Measurements from ENCODE around the gene RTRAF.

RTRAF gene

DNA sequence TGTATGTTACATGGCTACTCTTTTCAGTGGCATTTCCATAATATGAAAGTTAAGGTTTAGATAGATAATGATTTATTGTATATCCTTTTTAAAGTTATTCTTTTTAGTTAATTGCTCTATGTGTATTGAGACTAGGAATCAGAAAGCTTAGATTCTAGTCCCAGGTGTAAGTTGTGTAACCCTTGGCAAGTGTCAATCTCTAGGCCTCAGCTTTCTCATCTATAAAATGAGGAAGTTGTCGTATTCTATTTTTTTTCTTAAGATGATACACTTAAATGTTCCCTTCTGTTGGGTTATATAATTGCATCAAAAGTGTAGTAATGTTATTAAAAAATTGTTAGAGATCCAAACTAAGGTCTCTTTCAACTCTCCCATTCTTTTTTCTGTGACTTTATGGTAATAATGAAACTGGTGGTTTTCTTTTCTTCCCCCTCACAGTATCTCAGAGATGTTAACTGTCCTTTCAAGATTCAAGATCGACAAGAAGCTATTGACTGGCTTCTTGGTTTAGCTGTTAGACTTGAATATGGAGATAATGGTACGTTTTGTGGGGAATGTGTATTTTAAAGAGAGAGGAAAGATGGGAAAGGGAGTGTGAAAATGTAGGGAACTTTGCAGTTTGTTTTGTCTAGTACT is 4.1 kb downstream of the RTRAF start:
- DNase-seq (ENCODE audit: low read depth in 2 of 2) = no peak

DNA sequence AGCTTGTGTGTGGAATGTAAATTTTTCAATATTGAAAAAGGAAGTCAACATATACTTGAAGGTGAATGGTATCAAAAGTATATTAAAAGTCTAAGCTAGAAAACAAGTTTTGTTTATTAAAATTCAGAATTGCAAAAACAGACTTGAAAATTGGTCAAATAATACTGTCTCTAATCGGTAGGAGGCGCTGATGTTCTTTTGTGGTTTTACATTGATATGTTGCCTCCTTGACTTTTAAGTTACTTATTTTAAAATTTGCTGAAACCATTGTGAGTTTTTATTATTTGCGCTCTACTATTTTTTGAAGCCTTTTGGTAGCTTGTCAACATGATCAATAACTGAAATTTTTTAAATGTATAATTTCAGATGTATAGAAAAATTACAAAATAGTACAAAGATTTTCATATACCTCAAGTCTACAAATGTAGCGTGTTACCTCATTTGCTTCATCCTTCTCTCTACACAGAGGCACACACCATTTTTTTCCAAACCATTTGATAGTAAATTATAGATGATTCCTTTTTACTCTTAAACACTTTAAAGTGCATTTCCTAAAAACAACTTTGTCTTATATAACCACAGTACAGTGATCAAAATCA is 6.9 kb downstream of the RTRAF start:
- no peak for DNase-seq (ENCODE audit: low read depth in 2 of 2)

DNA sequence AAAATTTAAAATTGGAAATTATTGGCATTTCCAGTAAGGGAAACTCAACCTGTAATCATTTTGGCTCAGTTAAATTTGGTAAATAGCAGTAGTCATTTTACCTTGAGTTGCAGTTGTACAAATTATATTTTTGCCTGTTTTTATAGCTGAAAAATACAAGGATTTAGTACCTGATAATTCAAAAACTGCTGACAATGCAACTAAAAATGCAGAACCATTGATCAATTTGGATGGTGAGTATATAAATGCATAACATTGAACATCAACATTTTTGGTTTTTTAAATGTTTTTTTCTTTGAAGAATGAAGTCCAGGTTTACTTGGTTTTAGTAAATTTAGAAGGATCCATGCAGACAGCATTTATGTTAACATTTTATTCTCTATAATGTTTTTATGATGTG is 9.0 kb downstream of the RTRAF start:
- no peak for DNase-seq (ENCODE audit: low read depth in 2 of 2)

- DNase-seq (ENCODE audit: low read depth in 2 of 2) = no peak
Measured at GRCh38 chr14:51999084-51999483, 9.7 kb downstream of the RTRAF start.

- no peak for DNase-seq (ENCODE audit: low read depth in 2 of 2)
Measured at GRCh38 chr14:52000019-52000582, 10.8 kb downstream of the RTRAF start.

- DNase-seq (ENCODE audit: low read depth in 2 of 2) = no peak
Measured at GRCh38 chr14:52000696-52001095, 11.3 kb downstream of the RTRAF start.

DNA sequence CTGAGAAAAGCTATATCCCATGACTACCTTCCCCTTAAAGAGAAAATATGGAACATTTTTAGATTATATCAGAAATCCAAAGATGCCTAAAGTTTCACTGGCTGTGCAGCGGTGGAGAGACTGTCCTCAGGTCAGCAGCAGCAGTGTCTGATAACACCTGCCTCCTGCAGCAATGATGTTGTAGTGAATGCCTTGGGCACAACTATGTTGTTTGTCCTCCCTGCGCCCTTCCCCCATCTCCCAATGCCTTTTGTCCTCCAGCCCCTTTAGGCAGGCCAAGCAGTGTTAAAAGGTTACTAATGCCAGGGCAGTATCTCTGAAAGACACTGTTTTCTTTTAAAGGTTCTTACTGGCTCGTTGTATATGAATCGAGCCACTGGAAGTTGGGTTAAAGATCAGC is 13.2 kb downstream of the RTRAF start:
- no peak for DNase-seq (ENCODE audit: low read depth in 2 of 2)

DNA sequence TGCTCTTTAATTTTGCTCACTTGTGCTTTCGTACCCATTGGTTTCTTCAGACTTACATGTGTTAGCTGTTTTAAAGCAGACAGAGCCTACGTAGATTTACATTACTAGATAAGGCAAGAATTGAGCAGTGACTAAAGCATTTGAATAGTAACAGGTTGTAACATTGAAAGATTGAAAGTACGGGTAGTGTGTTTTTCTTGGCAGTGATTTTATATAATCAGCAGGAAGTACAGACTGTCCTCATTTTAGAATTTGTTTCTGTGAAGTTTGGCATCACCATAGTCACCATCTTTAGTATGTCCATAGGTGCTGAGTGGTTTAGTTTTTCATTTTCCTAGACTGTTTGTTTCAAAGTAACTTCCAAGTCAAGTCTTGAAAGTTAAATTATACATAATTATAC is 14.0 kb downstream of the RTRAF start:
- DNase-seq (ENCODE audit: low read depth in 2 of 2) = no peak

GRCh38 chr14:52005625-52006024 is 16.3 kb downstream of the RTRAF start:
- no peak for DNase-seq (ENCODE audit: low read depth in 2 of 2)

GRCh38 chr14:52006361-52006760 is 17.0 kb downstream of the RTRAF start:
- no peak for DNase-seq (ENCODE audit: low read depth in 2 of 2)

DNA sequence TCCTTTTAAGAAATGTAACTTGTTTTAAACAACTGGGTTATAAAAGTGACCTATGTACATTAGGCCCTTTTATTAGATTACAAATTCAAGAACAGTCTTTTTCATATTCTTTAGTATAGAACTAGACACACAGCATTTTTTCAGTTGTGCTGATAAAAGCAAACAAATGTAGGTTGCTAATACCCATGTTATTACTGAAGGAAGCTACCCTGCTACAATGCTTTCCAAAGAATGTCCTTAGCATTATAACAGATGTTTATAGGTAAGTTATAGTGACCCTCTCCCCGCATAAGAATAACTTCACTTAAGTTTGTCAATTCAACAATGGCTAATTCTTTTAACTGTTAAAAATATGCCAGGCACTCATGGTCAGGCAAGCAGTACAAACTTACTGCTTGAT is 17.9 kb downstream of the RTRAF start:
- no peak for DNase-seq (ENCODE audit: low read depth in 2 of 2)

DNA sequence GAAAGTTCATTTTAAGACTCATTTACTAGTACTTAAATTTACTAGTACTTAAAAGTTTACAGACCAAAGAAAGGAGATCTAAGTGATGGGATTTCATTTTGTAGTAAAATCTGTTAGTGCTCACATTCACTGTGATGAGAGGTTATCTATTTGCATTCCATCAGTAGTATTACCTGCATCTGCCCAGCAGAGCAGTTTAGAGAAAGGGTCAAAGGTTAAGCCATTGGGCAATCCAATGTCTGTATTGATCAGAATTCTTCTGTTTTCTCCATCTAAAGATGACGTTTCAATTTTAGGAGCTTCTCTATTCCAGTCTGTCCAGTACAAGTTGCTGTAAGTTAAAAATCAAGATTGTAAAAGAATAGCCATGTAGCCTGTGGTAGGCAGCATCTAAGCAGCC is 18.3 kb downstream of the RTRAF start:
- no peak for DNase-seq (ENCODE audit: low read depth in 2 of 2)

GRCh38 chr14:52008136-52008535 is 18.8 kb downstream of the RTRAF start:
- DNase-seq (ENCODE audit: low read depth in 2 of 2) = no peak

- DNase-seq (ENCODE audit: low read depth in 2 of 2) = no peak
Measured at GRCh38 chr14:52010173-52010693, 20.9 kb downstream of the RTRAF start.

DNA sequence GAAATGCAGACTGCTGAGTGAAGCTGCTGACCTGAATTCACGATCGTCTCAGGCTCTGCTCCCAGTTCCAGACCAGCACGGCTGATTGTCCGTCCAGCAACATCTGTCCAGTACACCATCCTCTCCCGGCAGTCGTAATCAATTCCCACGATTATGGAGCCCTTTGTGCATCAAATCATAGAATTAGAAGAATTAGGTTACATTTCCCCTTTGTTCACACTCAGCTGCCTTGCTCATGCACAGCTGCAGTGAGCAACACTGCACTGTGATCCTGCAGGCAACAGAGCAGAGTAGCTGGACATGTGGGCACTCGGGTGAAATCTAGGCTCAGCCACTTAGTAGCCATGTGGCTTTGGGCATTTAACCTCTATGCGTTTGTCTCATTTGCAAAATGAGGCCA is 22.2 kb downstream of the RTRAF start:
- DNase-seq (ENCODE audit: low read depth in 2 of 2) = no peak

DNA sequence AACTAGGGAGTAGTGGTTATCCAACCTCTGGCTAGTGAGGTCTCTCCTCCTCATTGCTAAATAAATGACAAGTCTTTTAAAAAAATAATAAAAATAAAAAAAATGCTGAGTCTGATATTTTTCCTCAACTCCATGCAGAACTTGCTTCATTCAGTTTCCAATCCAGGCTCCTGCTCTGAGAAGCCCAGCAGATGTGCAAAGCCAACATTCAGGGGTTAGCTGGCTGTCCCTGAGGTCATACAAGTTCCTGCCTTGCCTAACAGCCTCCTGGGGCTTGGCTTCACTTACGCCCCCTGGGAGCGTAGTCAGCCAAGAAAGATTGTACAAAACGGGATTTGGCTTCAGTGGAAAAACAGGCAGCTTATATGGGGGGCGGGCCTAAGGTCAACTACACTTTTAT is 23.3 kb downstream of the RTRAF start:
- DNase-seq (ENCODE audit: low read depth in 2 of 2) = no peak

DNA sequence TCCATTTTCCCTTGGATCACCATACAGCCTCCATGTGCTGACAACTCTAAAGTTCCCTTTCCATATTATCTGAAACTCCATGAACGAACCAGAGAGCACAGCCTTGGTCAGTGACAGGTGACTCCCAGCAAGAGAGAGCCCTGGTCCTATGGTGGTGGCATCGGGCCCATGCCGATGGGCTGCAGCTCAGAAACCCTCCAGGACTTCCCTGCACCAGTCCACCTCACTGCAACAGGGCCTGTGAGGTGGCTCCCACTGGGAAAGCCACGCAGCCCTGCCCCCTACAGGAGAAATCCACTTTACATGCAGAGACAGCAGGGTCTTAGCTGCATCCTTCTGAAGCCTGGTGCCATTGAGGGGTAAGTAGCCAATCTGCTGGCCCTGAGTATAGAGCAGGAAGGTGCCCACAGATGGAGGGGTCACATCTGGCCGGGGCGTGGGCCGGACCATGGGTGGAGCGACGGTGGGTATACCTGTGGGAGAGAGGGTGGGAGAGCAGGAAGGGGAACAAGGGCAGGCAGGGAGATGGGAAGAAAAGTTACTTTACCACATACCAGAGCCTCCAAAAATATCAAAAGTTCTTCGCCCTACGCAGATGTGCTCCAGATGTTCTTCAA is 24.7 kb downstream of the RTRAF start:
- no peak for DNase-seq (ENCODE audit: low read depth in 2 of 2)

- DNase-seq (ENCODE audit: low read depth in 2 of 2) = no peak
Measured at GRCh38 chr14:52014601-52015267, 25.4 kb downstream of the RTRAF start.

DNA sequence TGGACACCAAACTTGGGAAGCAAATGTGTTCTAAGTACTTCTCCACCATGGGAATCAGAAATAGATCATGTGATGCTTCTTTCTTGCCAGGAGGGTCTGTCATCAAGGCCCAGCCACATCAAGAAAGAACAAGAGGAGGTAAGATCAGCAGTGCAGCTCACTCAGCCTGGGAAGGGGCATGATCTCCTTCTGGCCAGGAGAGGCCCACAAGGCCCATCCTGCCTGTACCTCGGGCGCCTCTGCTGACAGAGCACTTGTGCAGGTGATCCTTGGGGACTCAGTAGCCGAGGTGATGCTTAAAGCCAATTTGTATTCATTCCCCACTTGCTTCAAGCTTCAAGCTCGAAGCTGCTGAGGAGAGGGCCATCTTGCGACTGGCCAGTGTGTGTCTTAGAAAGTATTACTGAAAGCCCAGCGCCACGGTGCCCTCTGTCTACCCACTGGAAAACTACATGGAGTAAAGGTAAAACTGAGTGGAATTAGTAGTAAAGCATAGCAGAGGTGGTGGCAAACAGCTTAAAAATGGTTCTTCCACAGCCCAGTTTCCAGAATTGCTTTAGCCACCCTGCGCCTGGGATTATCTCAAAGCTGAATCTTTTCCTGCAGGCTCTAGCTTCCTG is 26.2 kb downstream of the RTRAF start:
- DNase-seq (ENCODE audit: low read depth in 2 of 2) = no peak

DNA sequence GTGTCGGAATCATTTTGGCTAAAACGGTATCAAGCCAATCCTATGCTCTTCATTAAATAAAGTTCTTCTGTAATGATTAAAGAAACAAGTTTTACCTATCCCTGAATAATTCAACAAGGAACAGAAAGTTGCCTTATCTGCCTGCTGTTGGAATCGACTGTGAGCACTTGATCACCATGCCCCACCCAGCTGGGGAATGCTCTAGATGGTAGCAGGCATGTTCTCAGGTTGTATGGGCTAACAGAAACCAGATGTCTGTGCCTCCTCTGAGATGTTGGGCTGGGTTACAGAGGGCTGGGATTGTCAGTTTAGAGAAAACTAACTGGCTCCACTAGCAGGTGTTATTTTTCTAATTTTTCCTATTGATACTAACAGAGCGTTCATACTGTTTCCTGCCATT is 28.9 kb downstream of the RTRAF start:
- DNase-seq (ENCODE audit: low read depth in 2 of 2) = no peak

GRCh38 chr14:52018970-52019369 is 29.6 kb downstream of the RTRAF start:
- no peak for DNase-seq (ENCODE audit: low read depth in 2 of 2)

- no peak for DNase-seq (ENCODE audit: low read depth in 2 of 2)
Measured at GRCh38 chr14:52020161-52020714, 30.9 kb downstream of the RTRAF start.

Measured in stimulated activated CD8-positive, alpha-beta memory T cell treated with anti-CD3 and anti-CD28 coated beads, Interleukin-15, amount 100 ng/mL, for 48 hours (primary cell).